Activated CD4-positive, alpha-beta T cell treated with anti-CD3 and anti-CD28 coated beads, Interleukin-2, amount 10 ng/mL, durations not matched to agents 7 days and 5 days (primary cell): ENCODE measurements around the gene FSIP1. TPM values are rescaled to one million over a fixed set of nuclear protein-coding genes. Genes with fewer than 3 reads are reported as not detected.

Experiments
- CTCF ChIA-PET: fragments of 350-600 bp; sonication (Branson Sonifier 250); formaldehyde crosslinking; loops from one replicate; lab custom pipeline; 2021; ENCODE audit warnings: antibody characterized with exemption; lab: Charles Lee
- POLR2A ChIA-PET: fragments of 350-600 bp; sonication (Branson Sonifier 250); formaldehyde crosslinking; loops from one replicate; lab custom pipeline; 2021; ENCODE audit warnings: antibody characterized with exemption; lab: Charles Lee
- DNase-seq: peaks from one replicate; pipeline ENCODE4 v3.0.0-alpha.2; 2020
- H3K27ac Mint-ChIP-seq: one replicate; pipeline ENCODE4 v1.8.0; 2021; ENCODE audit warnings: mild to moderate bottlenecking, moderate library complexity, mixed read lengths
- H3K27me3 Mint-ChIP-seq: one replicate; pipeline ENCODE4 v1.8.0; 2021; ENCODE audit warnings: mixed read lengths
- H3K36me3 Mint-ChIP-seq: one replicate; pipeline ENCODE4 v1.8.0; 2021; ENCODE audit warnings: low read depth, mixed read lengths
- H3K4me1 Mint-ChIP-seq: one replicate; pipeline ENCODE4 v1.8.0; 2021; ENCODE audit warnings: mixed read lengths
- H3K4me3 Mint-ChIP-seq: one replicate; pipeline ENCODE4 v1.8.0; 2021; ENCODE audit warnings: mild to moderate bottlenecking, moderate library complexity, mixed read lengths
- H3K9me3 Mint-ChIP-seq: one replicate; pipeline ENCODE4 v1.8.0; 2021; ENCODE audit warnings: mixed read lengths
- total RNA-seq, 2 experiments: library from RNA; stranded (reverse); gene quantifications; one replicate each; pipeline ENCODE4 v1.2.3, GENCODE V29; 2021

FSIP1 gene
- total RNA-seq, 2 experiments from 2014 or later: 0.30 to 0.48 TPM

DNA sequence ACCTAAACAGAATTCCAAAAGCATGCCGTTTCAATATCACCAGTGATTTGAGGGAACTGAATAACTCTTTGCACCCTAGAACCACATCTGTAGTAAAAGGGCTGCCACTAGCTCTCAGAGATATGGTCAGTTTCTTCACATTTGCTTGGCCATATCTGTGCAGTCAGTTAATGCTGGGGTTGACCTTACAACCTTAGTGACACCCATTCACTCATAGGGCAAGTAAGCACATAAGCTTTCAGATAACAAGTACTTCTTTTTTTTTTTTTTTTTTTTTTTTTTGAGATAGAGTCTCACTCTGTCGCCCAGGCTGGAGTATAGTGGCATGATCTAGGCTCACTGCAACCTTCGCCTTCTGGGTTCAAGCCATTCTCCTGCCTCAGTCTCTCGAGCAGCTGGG, 20.4 kb upstream of the FSIP1 start:
- CTCF ChIA-PET: no interaction called here
- Mint-ChIP-seq H3K9me3 (no peaks in the 10 kb centered on the region), H3K27me3 (peaks cover 16% of the 10 kb centered on the region), H3K4me1 (no peaks in the 10 kb centered on the region), H3K4me3 (no peak overlapping the region), H3K27ac (no peak overlapping the region), H3K36me3 (no peaks in the 10 kb centered on the region)
- no peak for DNase-seq
- POLR2A ChIA-PET: no interaction called here

DNA sequence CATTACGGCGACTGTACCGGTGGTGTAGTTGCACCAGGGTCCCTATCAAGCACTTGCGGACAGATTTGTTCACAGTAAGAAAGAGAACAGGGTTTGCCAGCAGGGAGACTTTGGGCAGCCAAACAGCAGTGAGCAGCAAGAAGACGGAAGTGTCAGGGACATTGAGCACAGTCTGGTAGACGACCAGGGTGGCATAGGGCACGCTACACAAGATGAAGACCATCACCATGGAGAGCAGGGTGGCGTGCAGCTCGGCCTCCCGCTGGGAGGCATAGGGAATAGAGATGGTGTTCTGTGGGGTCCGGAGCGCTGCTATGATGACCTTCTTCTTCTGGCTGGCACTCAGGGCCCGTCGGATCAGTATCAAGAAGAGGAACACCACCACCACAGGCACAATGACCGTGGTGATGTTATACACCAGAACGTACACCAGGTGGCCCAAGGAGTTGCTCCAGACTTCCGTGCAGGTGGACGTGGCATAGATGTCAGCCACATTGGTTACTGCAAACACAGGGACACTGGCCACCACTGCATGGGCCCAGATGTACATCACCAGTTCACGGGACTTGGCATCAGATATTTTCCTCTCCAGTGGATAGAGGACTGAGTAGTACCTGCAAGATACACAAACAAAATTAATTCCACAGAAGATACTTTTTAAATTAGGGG, 19.1 kb upstream of the FSIP1 start:
- Mint-ChIP-seq H3K4me1 (no peaks in the 10 kb centered on the region), H3K27me3 (peaks cover 17% of the 10 kb centered on the region), H3K4me3 (no peak overlapping the region), H3K27ac (no peak overlapping the region), H3K9me3 (no peaks in the 10 kb centered on the region), H3K36me3 (no peaks in the 10 kb centered on the region)
- POLR2A ChIA-PET: no interaction called here
- peak; percentile 15 for DNase-seq
- CTCF ChIA-PET: no interaction called here

DNA sequence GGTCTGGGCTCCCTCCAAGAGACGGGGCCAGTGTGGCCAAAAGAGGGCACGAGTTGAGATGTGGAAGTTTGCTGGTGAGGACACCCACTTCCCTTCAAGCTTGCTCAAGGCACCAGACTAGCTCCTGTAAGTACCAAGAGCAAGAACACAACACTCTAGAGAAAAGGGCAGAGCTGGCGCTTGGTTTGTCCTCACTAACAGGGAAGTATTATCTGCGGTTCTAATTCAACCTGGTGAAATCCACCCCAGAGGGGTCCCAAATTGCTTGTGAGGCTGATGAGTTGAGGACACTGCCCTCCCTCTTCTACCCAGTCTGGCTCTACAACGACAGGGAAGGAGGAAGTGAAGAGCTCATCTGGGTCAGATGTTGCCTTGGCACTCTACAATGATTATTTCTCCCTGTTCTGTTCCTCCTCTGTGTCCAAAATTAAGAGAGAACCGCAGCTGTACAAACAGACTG, 16.9 kb upstream of the FSIP1 start:
- Mint-ChIP-seq H3K4me3 (no peak overlapping the region), H3K27me3 (peaks cover 25% of the 10 kb centered on the region), H3K27ac (no peak overlapping the region), H3K4me1 (no peaks in the 10 kb centered on the region), H3K36me3 (no peaks in the 10 kb centered on the region), H3K9me3 (no peaks in the 10 kb centered on the region)
- POLR2A ChIA-PET: interaction anchor here (0.6 kb wide), 1 partner anchor 1545 kb away, joined by 3 read pairs; no protein-coding TSS in a partner anchor
- CTCF ChIA-PET: interaction anchor here (0.5 to 1.7 kb wide), 2 partner anchors 11 to 166 kb away, joined by 4 to 7 read pairs; no protein-coding TSS in a partner anchor
- DNase-seq: no peak

DNA sequence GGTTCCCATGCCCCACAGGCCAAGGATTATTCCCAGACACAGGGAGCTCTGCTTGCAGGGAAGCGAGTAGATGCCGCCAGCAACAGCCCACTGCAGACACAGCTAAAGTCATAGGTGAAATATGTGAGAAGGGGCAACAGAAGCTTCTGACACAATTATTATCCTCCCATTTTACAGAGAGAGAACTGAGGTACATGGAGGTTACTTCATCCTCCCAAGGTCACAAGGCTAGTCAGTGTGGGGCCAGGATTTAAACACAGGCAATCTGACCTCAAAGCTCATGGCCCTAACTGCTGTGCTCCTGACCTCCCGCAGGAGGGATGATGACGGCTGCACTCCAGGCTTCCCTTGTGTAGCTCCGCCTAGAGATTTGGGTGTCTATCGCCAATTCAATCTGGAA, 15.7 kb upstream of the FSIP1 start:
- ChIA-PET POLR2A (no interaction called here), CTCF (interaction anchor here (1.1 to 1.4 kb wide), 2 partner anchors 9 to 112 kb away, joined by 3 to 5 read pairs; no protein-coding TSS in a partner anchor)
- peaks cover 31% of the 10 kb centered on the region for H3K27me3 Mint-ChIP-seq

DNA sequence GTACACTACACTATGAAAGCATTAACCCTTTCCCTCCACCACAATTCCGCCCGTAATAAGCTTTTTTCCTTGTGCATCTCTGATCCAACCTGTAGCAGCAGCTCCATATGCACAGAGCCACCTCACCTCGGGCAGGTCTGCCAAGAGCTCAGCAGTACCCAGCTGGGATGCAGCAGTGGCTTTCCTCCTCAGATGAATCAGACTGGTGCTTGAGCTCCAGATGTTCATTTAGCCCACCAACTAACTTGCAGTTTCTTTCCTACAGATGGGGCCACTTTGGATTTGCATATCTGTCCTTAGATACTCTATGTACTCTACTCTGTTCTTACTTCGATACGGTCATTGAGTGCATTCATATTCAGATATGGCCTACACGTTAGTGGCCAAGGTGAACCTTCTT, 14.8 kb upstream of the FSIP1 start:
- H3K4me3 Mint-ChIP-seq: no peak overlapping the region

More for the DNA sequence above, 15.7 kb upstream of the FSIP1 start:
- H3K4me1 Mint-ChIP-seq: no peaks in the 10 kb centered on the region
- no peaks in the 10 kb centered on the region for H3K36me3 Mint-ChIP-seq
- no peak for DNase-seq
- no peaks in the 10 kb centered on the region for H3K9me3 Mint-ChIP-seq
- no peak overlapping the region for H3K27ac Mint-ChIP-seq
- no peak overlapping the region for H3K4me3 Mint-ChIP-seq

DNA sequence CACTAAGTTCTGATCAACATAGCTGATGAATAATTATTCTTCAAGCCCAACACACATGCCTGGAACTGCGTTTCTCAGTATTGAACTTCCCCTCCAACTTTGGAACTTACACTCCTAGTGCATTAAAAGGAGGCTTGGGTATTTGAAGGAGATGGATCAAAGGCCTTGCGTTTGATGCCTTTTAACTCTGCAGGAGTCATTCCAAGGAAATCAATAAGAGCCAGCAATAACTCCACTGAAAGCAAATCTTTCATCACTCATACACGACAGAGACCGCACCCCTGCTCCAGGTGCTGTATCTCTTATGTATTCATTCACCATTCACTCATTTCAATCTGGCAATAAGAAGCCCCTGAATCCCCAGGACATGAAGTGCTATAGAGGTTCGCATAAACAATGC, 14.0 kb upstream of the FSIP1 start:
- no peaks in the 10 kb centered on the region for H3K4me1 Mint-ChIP-seq
- CTCF ChIA-PET: no interaction called here
- no peaks in the 10 kb centered on the region for H3K36me3 Mint-ChIP-seq
- H3K27me3 Mint-ChIP-seq: peaks cover 40% of the 10 kb centered on the region
- no peaks in the 10 kb centered on the region for H3K9me3 Mint-ChIP-seq
- no peak for DNase-seq
- no peak overlapping the region for H3K27ac Mint-ChIP-seq
- H3K4me3 Mint-ChIP-seq: no peak overlapping the region
- POLR2A ChIA-PET: no interaction called here

More for the DNA sequence above, 14.8 kb upstream of the FSIP1 start:
- Mint-ChIP-seq H3K9me3 (no peaks in the 10 kb centered on the region), H3K4me1 (no peaks in the 10 kb centered on the region), H3K36me3 (no peaks in the 10 kb centered on the region), H3K27ac (no peak overlapping the region), H3K27me3 (peaks cover 37% of the 10 kb centered on the region)
- ChIA-PET POLR2A (no interaction called here), CTCF (interaction anchor here (1.4 kb wide), 1 partner anchor 8 kb away, joined by 5 read pairs; no protein-coding TSS in a partner anchor)
- no peak for DNase-seq

DNA sequence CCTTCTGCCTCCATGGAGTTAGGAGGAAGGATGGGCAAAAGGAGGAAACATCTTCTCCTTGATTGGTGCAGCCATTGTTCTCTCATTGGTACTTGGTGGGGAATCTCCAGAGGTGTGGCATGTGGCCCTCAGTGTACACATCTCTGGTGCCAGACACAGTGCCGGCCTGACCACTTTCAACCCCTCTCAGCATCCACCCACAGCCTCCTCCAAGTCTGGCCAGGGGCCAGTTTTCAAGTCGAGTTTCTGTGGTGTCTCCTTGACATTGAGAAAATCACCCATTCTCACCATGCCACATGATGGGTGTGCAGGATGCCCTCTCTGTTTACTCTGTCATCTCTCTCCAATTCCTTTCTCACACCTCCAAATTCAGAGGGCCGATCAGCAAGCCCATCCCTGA, 12.8 kb upstream of the FSIP1 start:
- H3K27ac Mint-ChIP-seq: no peak overlapping the region
- no peak for DNase-seq
- ChIA-PET POLR2A (no interaction called here), CTCF (no interaction called here)
- no peaks in the 10 kb centered on the region for H3K4me1 Mint-ChIP-seq
- no peaks in the 10 kb centered on the region for H3K9me3 Mint-ChIP-seq
- no peaks in the 10 kb centered on the region for H3K36me3 Mint-ChIP-seq
- H3K4me3 Mint-ChIP-seq: no peak overlapping the region
- peaks cover 37% of the 10 kb centered on the region for H3K27me3 Mint-ChIP-seq

DNA sequence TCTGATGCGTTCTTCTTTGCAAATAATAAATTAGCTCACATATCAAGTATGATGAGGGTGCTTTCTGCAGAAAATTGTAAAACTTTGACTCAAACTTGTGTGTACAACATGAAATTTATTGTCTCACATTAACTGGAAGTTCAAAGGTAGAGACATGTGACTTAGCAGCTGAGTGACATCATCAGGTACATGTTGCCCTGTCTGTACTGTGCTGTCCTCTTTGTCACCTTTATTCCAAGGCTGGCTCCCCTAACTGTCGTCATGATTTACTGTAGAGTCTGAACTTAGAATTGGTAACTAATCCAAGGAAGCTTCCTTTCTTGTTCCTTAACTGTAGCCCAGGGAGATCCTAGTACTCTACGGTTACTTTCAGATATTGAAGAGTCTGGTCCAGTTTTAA, 12.3 kb upstream of the FSIP1 start:
- H3K9me3 Mint-ChIP-seq: no peaks in the 10 kb centered on the region
- no peaks in the 10 kb centered on the region for H3K36me3 Mint-ChIP-seq
- H3K4me1 Mint-ChIP-seq: no peaks in the 10 kb centered on the region
- DNase-seq: no peak
- no peak overlapping the region for H3K4me3 Mint-ChIP-seq
- H3K27ac Mint-ChIP-seq: no peak overlapping the region
- H3K27me3 Mint-ChIP-seq: peaks cover 37% of the 10 kb centered on the region
- ChIA-PET POLR2A (interaction anchor here (0.6 kb wide), 1 partner anchor 133 kb away, joined by 5 read pairs; no protein-coding TSS in a partner anchor), CTCF (interaction anchor here (0.6 kb wide), 1 partner anchor 1750 kb away, joined by 3 read pairs; no protein-coding TSS in a partner anchor)

DNA sequence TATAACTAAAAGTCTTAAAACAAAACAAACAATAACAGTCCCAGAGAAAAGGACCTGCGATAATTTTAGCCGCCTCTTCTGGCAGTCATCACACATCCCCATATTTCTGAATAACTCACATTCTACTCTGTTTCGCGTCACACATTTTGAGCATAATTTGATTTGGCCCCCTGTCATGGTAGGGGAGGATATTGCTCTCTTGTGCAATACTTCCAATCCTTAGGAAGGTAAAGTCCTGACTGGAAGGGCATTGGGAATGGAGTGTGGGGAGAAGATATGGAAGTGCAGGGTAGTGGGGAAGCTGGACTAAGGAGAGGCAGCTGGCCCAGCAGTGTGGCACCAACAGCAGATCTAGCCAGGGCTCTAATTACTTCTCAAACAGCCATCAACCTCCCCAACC, 11.3 kb upstream of the FSIP1 start:
- Mint-ChIP-seq H3K27me3 (peaks cover 37% of the 10 kb centered on the region), H3K27ac (no peak overlapping the region), H3K36me3 (no peaks in the 10 kb centered on the region), H3K9me3 (no peaks in the 10 kb centered on the region), H3K4me1 (no peaks in the 10 kb centered on the region), H3K4me3 (no peak overlapping the region)
- DNase-seq: no peak
- CTCF ChIA-PET: no interaction called here
- POLR2A ChIA-PET: no interaction called here

DNA sequence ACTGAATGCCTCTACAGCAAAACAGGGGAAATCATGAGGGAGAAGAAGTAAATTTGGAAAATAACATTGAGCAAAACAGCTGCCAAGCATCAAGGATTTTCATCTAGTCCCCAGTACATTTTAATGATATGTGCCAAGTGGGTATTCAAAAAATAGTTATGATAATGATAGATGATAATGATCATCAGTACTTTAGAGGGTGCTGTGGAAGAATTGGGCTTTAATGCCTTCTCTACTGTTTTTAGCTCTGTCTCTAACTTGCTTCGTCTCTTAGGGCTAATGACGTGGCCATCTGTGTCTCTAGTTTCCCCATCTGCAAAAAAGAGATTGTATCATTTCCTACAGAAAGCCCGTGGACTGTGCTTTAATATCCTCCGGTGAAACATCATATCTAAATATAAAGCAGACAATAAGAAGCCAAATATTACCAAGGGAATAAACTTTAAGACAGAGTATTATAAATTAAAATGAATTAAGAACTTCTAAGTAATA, 10.2 kb upstream of the FSIP1 start:
- H3K27ac Mint-ChIP-seq: no peak overlapping the region
- H3K27me3 Mint-ChIP-seq: peaks cover 37% of the 10 kb centered on the region
- H3K4me1 Mint-ChIP-seq: peaks cover 2% of the 10 kb centered on the region
- no peaks in the 10 kb centered on the region for H3K9me3 Mint-ChIP-seq
- POLR2A ChIA-PET: no interaction called here
- no peak overlapping the region for H3K4me3 Mint-ChIP-seq
- CTCF ChIA-PET: no interaction called here
- no peaks in the 10 kb centered on the region for H3K36me3 Mint-ChIP-seq
- no peak for DNase-seq

DNA sequence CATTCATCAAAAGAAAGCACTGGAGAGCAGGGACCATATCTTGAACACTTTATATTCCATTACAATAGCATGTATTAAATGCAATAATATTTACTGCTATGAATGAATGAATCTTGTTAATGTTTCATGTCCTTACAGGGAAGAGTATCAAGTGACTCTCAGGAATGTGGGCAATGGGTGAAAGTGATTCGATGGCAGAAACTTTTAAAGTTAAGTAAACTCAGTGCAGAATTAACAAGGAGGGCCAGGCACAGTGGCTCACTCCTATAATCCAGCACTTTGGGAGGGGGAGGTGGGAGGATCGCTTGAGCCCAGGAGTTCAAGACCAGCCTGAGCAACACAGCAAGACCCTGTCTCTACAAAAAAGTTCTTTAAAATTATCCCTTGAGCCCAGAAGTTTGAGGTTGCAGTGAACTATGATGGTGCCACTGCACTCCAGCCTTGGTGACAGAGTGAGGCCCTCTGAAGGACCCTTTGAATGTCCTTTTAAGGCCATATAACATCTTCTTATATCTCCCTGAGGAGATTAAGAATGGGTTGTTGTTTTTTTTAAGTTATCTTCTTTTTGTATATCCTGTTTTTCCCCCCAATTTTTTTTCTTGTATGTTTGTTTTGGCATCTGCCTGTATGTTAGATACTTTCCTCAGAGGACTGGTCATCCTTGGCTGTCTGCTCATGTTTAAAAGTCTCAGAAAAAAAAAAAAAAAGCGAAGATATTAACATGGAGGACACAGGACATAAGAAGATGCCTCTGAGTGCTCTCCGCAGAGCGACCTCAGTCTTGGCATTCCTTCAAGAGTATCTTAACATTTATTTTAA, 9.6 kb upstream of the FSIP1 start:
- CTCF ChIA-PET: no interaction called here
- POLR2A ChIA-PET: no interaction called here
- no peak overlapping the region for H3K27ac Mint-ChIP-seq
- H3K27me3 Mint-ChIP-seq: peaks cover 35% of the 10 kb centered on the region
- H3K36me3 Mint-ChIP-seq: no peaks in the 10 kb centered on the region
- H3K4me3 Mint-ChIP-seq: no peak overlapping the region
- H3K9me3 Mint-ChIP-seq: no peaks in the 10 kb centered on the region
- peaks cover 5% of the 10 kb centered on the region for H3K4me1 Mint-ChIP-seq
- no peak for DNase-seq

DNA sequence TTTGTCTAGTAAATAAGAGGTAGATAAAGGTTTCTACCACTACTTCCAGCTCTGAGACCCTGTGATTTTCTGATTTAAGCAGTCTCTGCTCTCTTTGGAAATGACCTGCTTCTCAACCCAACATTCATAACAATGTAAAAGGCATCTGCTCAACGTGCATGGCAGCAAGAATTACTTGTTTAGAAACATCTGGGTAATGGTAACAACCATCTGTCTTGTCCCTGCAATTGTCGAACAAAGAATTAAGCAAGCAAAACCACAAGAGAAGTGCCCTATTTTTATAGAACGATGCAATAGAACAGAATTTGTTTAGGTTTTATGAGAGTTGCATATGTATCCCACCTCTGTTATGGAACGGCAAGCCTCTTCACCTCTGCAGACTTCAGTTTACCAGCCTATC, 7.1 kb upstream of the FSIP1 start:
- ChIA-PET POLR2A (no interaction called here), CTCF (interaction anchor here (1.3 kb wide), 1 partner anchor 8 kb away, joined by 5 read pairs; no protein-coding TSS in a partner anchor)
- H3K27ac Mint-ChIP-seq: no peak overlapping the region

More for the DNA sequence above, 7.1 kb upstream of the FSIP1 start:
- DNase-seq: no peak
- Mint-ChIP-seq H3K4me1 (peaks cover 21% of the 10 kb centered on the region), H3K4me3 (no peak overlapping the region), H3K36me3 (no peaks in the 10 kb centered on the region), H3K9me3 (no peaks in the 10 kb centered on the region), H3K27me3 (peaks cover 21% of the 10 kb centered on the region)
